Heart right ventricle (tissue), 16 donors: ENCODE data around the gene MRPS16. TPM values are rescaled to one million over a fixed set of nuclear protein-coding genes. Genes with fewer than 3 reads are reported as not detected.

ENCODE experiments used
- ATAC-seq, 8 donors: fragments of 200-7000 bp; cut with Tn5 transposase; one replicate each; pipeline ENCODE4 v1.9.1; 2020; ENCODE audit warnings: mild to moderate bottlenecking in 8 of 8, moderate library complexity in 8 of 8, moderate number of reproducible peaks in 1 of 8
- DNase-seq, 2 donors: peaks; one replicate each; pipeline ENCODE4 v3.0.0-alpha.2; 2020
- H3K27ac ChIP-seq, 10 donors: fragments of 200-600 bp; sonication (generic) in 2 of 10; one replicate each; pipeline versions ENCODE4 v1.5.0 to v1.8.0; 2020 to 2022; ENCODE audit warnings: mild to moderate bottlenecking in 3 of 10
- H3K27me3 ChIP-seq, 7 donors: fragments of 200-600 bp; one replicate each; pipeline ENCODE4 v1.8.0; 2021 to 2022; ENCODE audit warnings: mild to moderate bottlenecking in 2 of 7
- H3K36me3 ChIP-seq, 9 donors: fragments of 200-600 bp; sonication (generic) in 1 of 9; one replicate each; pipeline versions ENCODE4 v1.5.0 to v1.8.0; 2020 to 2022; ENCODE audit warnings: mild to moderate bottlenecking in 2 of 9
- H3K4me1 ChIP-seq, 9 donors: fragments of 200-600 bp; sonication (generic) in 1 of 9; one replicate each; pipeline versions ENCODE4 v1.5.0 to v1.8.0; 2020 to 2022; ENCODE audit warnings: mild to moderate bottlenecking in 4 of 9
- H3K4me3 ChIP-seq, 10 donors: fragments of 200-600 bp; sonication (generic) in 2 of 10; one replicate each; pipeline versions ENCODE4 v1.5.0 to v1.8.0; 2020 to 2022; ENCODE audit warnings: mild to moderate bottlenecking in 7 of 10, moderate library complexity in 2 of 10
- H3K9me3 ChIP-seq, 11 donors: fragments of 200-600 bp in 10 of 11; sonication (generic) in 2 of 11; one replicate each; pipeline versions ENCODE4 v1.5.0 to v1.8.0; 2013 to 2022; ENCODE audit warnings: mild to moderate bottlenecking in 2 of 11, control low read depth in 1 of 11, moderate library complexity in 1 of 11
- WGBS, 2 donors: extraction: QIAGEN DNeasy Blood & Tissue Kit; methylation state at CpG; one replicate each; pipeline ENCODE4 v1.1.7; 2013; ENCODE audit warnings: inconsistent platforms in 1 of 2; 5-methylcytosine and 5-hydroxymethylcytosine counted together
- intact Hi-C, 10 donors: fragments of 100-400 bp; cut with DNase I; formaldehyde crosslinking; loops; one replicate each; pipeline versions ENCODE4 v1.11.1 to v1.14.2; 2022
- polyA plus RNA-seq, 2 donors: library from polyadenylated mRNA; stranded (reverse); fragments of 200-250 nt; gene quantifications; one replicate each; pipeline ENCODE4 v1.2.3, GENCODE V29; 2013
- total RNA-seq, 10 donors: library from RNA; stranded (reverse); fragmentation: NEBNext Ultra II Directional in 3 of 10; extraction: Animal tissue kit (Norgen Biotek cat#: 25700) in 3 of 10; gene quantifications; one replicate each; pipeline versions ENCODE4 v1.2.1 to v1.2.4, GENCODE V29; 2021 to 2023
- TF ChIP-seq, protein P1 (sequence below), 9 donors: fragments of 200-600 bp; sonication (generic) in 2 of 9; IDR thresholded peaks; one replicate each; pipeline versions ENCODE4 v1.5.0 to v1.8.0; 2021 to 2022; ENCODE audit warnings: antibody characterized with exemption in 9 of 9, mild to moderate bottlenecking in 5 of 9, moderate library complexity in 1 of 9
- donor health status: Arrhythmogenic right ventricular cardiomyopathy.
- donor health status: ischemic (EF 13 %, LVEDD 7.1; RV severe dilation, severe dysfunction).
- donor health status: healthy with polysubstance abuse.
- donor health status: DM: no; HTN: yes; CAD: no.
- donor health status: DM: no; HTN: no; CAD: no.
- donor health status: ischemic (EF 25% LVEDD 6.9; RV normal size, moderate dysfunction).
- donor health status: ischemic (EF 25% LVEDD 5.7; RV mildly dilated, moderate dysfunction).
- donor health status: healthy.
- donor health status: DM: yes; HTN: yes; CAD: no.
- donor health status: Ischemic cardiomyopathy.
- donor health status: ischemic (EF 35%, LVEDD 5.7; RV mildly dilated, moderate dysfunction).
- donor health status: nonischemic (EF 11% LVEDD 7.7; RV severe dilation, severe dysfunction).
- donor health status: DM: yes; HTN: yes; CAD: no.
- donor health status: PGD.
- donor health status: ischemic (EF 29% LVEDD 5.4; RV normal size, mild dysfunction).
- donor health status: nonischemic (EF 23%, LVEDD 6.1; RV moderate dilation, normal function).

Gene MRPS16
- total and polyA plus RNA-seq, 12 donors: 65.4 to 115 (median 104) TPM

DNA sequence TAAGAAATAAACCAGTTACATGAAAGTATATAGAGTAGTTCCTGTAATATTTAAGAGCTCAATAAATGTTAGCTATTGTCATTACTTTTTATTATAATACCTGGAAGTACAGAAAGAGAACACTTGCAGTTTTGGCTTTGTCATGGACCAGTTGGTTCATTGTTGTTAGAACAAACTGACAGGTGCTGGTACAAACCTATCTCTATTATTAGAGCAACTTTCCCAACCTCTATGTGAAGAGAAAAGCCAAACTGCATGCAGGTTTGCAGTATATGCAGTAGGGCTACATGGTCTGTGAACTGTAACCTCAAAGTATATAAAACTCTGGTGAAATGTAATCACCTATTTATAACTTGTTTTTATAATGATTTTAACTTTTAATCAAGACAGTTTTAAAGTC, 25.8 kb downstream of the MRPS16 start:
- DNase-seq: no peak
- intact Hi-C loops: no loop called here
- TF ChIP-seq, protein P1, sequence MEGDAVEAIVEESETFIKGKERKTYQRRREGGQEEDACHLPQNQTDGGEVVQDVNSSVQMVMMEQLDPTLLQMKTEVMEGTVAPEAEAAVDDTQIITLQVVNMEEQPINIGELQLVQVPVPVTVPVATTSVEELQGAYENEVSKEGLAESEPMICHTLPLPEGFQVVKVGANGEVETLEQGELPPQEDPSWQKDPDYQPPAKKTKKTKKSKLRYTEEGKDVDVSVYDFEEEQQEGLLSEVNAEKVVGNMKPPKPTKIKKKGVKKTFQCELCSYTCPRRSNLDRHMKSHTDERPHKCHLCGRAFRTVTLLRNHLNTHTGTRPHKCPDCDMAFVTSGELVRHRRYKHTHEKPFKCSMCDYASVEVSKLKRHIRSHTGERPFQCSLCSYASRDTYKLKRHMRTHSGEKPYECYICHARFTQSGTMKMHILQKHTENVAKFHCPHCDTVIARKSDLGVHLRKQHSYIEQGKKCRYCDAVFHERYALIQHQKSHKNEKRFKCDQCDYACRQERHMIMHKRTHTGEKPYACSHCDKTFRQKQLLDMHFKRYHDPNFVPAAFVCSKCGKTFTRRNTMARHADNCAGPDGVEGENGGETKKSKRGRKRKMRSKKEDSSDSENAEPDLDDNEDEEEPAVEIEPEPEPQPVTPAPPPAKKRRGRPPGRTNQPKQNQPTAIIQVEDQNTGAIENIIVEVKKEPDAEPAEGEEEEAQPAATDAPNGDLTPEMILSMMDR (IDR thresholded peaks at IDR 0.05): no peak
- H3K27ac ChIP-seq: no peak overlapping the region
- no peak overlapping the region for H3K4me3 ChIP-seq
- no peaks in the 10 kb centered on the region for H3K27me3 ChIP-seq
- ATAC-seq: no peak
- H3K36me3 ChIP-seq: peaks cover 0 to 53% (median 8%) of the 10 kb centered on the region in 9 donors
- H3K9me3 ChIP-seq: no peaks in the 10 kb centered on the region
- H3K4me1 ChIP-seq: peaks cover 0 to 25% (median 0%) of the 10 kb centered on the region in 9 donors

DNA sequence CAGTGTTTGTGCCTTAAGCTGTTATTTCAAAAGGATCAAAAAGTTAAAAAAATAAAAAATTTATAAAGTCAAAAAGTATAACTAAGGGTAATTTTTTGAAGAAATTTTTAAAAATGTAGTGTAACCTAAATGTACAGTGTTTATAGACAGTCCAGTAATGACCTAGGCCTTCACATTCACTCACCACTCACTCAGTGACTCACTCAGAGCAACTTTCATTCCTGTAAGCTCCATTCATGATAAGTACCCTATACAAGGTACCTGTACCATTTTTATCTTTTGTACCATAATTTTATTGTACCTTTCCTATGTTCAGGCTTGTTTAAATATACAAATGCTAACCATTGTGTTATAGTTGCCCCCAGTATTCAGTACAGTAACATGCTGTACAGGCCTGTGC, 26.9 kb downstream of the MRPS16 start:
- Histone ChIP-seq H3K4me3 (no peak overlapping the region), H3K27ac (no peak overlapping the region), H3K9me3 (no peaks in the 10 kb centered on the region), H3K36me3 (peaks cover 0 to 47% (median 5%) of the 10 kb centered on the region in 9 donors), H3K4me1 (peaks cover 0 to 25% (median 0%) of the 10 kb centered on the region in 9 donors), H3K27me3 (no peaks in the 10 kb centered on the region)
- ATAC-seq (no peak), DNase-seq (no peak)
- intact Hi-C loops: no loop called here
- TF ChIP-seq, protein P1 (IDR thresholded peaks at IDR 0.05): no peak

DNA sequence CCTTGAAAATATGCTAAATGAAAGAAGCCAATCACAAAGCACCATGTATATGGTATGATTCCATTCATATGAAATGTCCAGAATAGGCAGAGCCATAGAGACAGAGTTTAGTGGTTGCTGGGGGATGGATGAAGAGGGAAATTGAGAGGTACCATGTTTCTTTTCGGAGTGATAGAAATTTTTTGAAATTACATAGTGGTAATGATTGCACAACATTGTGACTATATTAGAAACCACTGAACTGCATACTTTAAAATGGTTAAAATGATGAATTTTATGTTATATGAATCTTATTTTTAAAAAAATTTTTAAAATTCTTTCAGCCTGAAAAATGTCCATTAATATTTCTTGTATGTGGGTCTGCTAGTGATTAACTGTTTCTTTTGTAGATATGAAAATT, 31.5 kb downstream of the MRPS16 start:
- peaks cover 0 to 67% (median 16%) of the 10 kb centered on the region in 9 donors for H3K36me3 ChIP-seq
- ATAC-seq: no peak

DNA sequence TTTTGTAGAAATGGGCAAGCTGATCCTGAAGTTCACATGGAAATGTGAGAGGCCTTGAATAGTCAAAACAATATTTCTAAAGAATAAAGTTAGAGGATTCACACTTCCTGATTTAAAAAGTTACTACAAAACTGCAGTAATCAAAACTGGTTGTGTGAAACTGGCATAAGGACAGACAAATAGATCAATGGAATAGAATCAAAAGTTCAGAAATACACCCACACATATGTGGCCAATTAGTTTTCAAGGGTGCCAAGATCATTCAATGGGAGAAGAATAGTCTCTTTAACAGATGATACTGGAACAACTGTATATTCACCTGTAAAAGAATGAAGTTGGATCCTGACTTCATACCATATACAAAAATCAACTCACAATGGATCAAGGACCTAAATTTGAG, 33.1 kb downstream of the MRPS16 start:
- Histone ChIP-seq H3K9me3 (no peaks in the 10 kb centered on the region), H3K4me1 (no peaks in the 10 kb centered on the region), H3K36me3 (peaks cover 0 to 61% (median 16%) of the 10 kb centered on the region in 9 donors), H3K27ac (no peak overlapping the region), H3K4me3 (no peak overlapping the region), H3K27me3 (no peaks in the 10 kb centered on the region)
- TF ChIP-seq, protein P1 (IDR thresholded peaks at IDR 0.05): no peak
- intact Hi-C loops: no loop called here
- ATAC-seq (no peak), DNase-seq (no peak)

More for the DNA sequence above, 31.5 kb downstream of the MRPS16 start:
- H3K27ac ChIP-seq: no peak overlapping the region
- WGBS, 2 donors: 98% methylated on average over 1 of the region's 1 CpG
- intact Hi-C loops: no loop called here
- H3K9me3 ChIP-seq: no peaks in the 10 kb centered on the region
- DNase-seq: no peak
- H3K4me3 ChIP-seq: no peak overlapping the region
- TF ChIP-seq, protein P1 (IDR thresholded peaks at IDR 0.05): no peak
- H3K4me1 ChIP-seq: no peaks in the 10 kb centered on the region
- no peaks in the 10 kb centered on the region for H3K27me3 ChIP-seq
